GM06990 (cell line): ENCODE results near the gene BCL2L11.

Experiments used
- DNase-seq: peaks from one replicate; pipeline ENCODE4 v3.0.0-alpha.2; 2011; ENCODE audit not compliant: insufficient read length; ENCODE audit errors: extremely low read depth
- H3K27me3 ChIP-seq: replicated peaks from 2 replicates; pipeline ENCODE4 v1.6.0; 2011; ENCODE audit warnings: low read length; ENCODE audit not compliant: control insufficient read depth, insufficient read depth
- H3K36me3 ChIP-seq: 2 replicates; pipeline ENCODE4 v1.5.1; 2011; ENCODE audit warnings: low read length; ENCODE audit not compliant: control insufficient read depth, insufficient read depth
- H3K4me3 ChIP-seq: replicated peaks from 2 replicates; pipeline ENCODE4 v1.5.1; 2011; ENCODE audit warnings: low read depth, mild to moderate bottlenecking, control low read depth, low read length
- TF ChIP-seq, protein P1 (sequence below): IDR thresholded peaks from 2 replicates; pipeline ENCODE4 v1.5.1; 2011; ENCODE audit warnings: low read length, control low read depth, mild to moderate bottlenecking, inconsistent platforms; ENCODE audit not compliant: insufficient read depth, poor library complexity, severe bottlenecking

BCL2L11 gene

DNA sequence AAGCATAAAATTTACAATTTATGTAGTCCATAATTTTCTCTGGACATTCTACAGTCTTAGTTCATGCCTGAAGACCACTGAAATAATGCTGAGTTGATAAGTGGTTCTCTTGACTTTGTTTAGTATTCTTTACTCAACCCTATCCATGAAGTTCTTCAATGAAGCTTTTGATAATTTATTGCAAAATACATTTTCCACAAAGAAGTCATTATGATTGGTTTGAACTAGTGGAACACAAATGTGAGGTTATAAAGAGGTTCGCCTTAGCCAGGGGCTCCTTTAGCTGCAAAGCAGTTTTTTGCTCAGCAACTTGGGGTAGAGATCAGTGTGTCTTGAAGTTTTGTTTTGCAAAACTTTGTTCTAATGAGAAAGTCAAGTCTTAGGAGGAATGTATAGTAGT is 5.9 kb downstream of the BCL2L11 start:
- no peak overlapping the region for H3K4me3 ChIP-seq
- no peaks in the 10 kb centered on the region; the same call in 1 of the 2 replicates for H3K27me3 ChIP-seq
- no peak for DNase-seq
- TF ChIP-seq, protein P1, sequence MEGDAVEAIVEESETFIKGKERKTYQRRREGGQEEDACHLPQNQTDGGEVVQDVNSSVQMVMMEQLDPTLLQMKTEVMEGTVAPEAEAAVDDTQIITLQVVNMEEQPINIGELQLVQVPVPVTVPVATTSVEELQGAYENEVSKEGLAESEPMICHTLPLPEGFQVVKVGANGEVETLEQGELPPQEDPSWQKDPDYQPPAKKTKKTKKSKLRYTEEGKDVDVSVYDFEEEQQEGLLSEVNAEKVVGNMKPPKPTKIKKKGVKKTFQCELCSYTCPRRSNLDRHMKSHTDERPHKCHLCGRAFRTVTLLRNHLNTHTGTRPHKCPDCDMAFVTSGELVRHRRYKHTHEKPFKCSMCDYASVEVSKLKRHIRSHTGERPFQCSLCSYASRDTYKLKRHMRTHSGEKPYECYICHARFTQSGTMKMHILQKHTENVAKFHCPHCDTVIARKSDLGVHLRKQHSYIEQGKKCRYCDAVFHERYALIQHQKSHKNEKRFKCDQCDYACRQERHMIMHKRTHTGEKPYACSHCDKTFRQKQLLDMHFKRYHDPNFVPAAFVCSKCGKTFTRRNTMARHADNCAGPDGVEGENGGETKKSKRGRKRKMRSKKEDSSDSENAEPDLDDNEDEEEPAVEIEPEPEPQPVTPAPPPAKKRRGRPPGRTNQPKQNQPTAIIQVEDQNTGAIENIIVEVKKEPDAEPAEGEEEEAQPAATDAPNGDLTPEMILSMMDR, result no peak
- 0 out of 2 replicates have a peak, but pooled peaks cover 1% of the 10 kb centered on the region for H3K36me3 ChIP-seq

DNA sequence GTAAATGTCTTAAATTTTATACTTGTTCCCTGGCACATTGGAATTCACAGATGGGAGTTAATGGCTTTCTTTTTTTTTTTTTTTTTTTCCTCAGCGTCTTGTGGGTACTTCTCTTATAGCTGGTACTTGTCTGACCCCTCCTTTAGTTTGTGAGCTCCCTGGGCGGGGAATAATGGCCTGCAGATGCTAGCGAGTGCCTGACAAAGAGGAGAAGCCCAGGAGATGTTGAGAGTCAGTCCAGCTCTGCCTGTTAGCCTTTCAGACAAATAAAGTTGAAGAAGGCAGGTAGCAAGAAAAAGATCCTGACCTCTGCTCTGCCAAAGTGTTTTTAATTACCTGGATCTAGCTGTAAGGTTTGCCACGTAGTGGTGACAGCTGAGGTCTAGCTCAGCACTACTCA is 6.6 kb downstream of the BCL2L11 start:
- no peak overlapping the region for H3K4me3 ChIP-seq
- H3K36me3 ChIP-seq, result 0 out of 2 replicates have a peak, but pooled peaks cover 1% of the 10 kb centered on the region
- TF ChIP-seq, protein P1, result no peak
- H3K27me3 ChIP-seq, result no peaks in the 10 kb centered on the region; the same call in 1 of the 2 replicates
- DNase-seq, result no peak

- Histone ChIP-seq H3K4me3 (no peak overlapping the region), H3K27me3 (no peaks in the 10 kb centered on the region; the same call in 1 of the 2 replicates), H3K36me3 (0 out of 2 replicates have a peak, but pooled peaks cover 1% of the 10 kb centered on the region)
- DNase-seq, result no peak
- TF ChIP-seq, protein P1, result no peak
Observed at GRCh38 chr2:111128096-111128495, 7.4 kb downstream of the BCL2L11 start.

DNA sequence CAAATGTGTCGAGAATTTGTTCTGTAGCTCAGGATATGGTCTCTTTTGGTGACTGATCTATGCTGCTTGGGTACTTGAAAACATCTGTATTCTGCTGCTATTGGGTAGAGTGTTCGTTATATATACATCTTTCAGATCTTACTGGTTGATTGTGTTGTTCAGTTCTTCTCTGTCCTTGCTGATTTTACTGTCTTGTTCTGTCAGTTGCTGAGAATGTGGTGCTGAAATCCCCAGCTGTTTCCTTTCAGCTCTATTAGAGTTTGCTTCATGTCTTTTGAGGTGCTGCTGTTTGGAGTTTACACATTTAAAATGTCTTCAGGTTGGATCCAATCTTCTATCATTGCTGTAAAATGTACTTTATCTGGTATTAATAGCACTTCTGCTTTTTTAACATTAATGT is 12.9 kb downstream of the BCL2L11 start:
- TF ChIP-seq, protein P1, result no peak
- Histone ChIP-seq H3K27me3 (no peaks in the 10 kb centered on the region), H3K36me3 (no peaks in the 10 kb centered on the region), H3K4me3 (no peak overlapping the region)
- DNase-seq, result no peak

DNA sequence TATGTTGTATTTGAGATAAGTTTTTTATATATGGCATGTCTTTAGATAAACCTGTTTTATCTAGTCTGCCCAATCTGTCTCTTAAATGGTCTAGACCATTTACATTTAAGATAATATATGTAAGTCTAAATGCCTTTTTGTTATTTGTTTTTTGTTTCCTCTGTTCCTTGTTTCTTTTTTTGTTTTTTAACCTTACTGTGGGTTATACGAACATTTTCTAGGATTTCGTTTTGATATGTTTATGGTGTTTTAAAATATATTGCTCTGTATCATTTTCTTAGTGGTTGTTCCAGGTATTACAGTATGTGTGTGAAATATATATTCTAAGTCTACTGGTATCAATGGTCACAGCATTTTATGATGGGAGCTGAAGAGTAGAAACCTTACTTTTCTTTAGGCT is 13.3 kb downstream of the BCL2L11 start:
- no peaks in the 10 kb centered on the region for H3K36me3 ChIP-seq
- TF ChIP-seq, protein P1, result no peak

More for the DNA sequence above, 13.3 kb downstream of the BCL2L11 start:
- Histone ChIP-seq H3K4me3 (no peak overlapping the region), H3K27me3 (no peaks in the 10 kb centered on the region)
- DNase-seq, result no peak
